BLaER1 (cell line): Measurements from ENCODE around the gene NBEA.

Experiments
- H3K27ac ChIP-seq: shearing (Covaris generic); formaldehyde crosslinking; 2 replicates; pipeline ENCODE4 v1.8.1; 2022
- H3K27me3 ChIP-seq: shearing (Covaris generic); formaldehyde crosslinking; 2 replicates; pipeline ENCODE4 v1.8.1; 2022
- H3K36me3 ChIP-seq: shearing (Covaris generic); formaldehyde crosslinking; 2 replicates; pipeline ENCODE4 v1.8.1; 2022
- H3K4me1 ChIP-seq: shearing (Covaris generic); formaldehyde crosslinking; 2 replicates; pipeline ENCODE4 v1.8.1; 2022
- H3K4me2 ChIP-seq: shearing (Covaris generic); formaldehyde crosslinking; 2 replicates; pipeline ENCODE4 v1.8.1; 2022
- H3K4me3 ChIP-seq: shearing (Covaris generic); formaldehyde crosslinking; 2 replicates; pipeline ENCODE4 v1.8.1; 2022
- H3K9ac ChIP-seq: shearing (Covaris generic); formaldehyde crosslinking; 2 replicates; pipeline ENCODE4 v1.8.1; 2022
- H3K9me3 ChIP-seq: shearing (Covaris generic); formaldehyde crosslinking; 2 replicates; pipeline ENCODE4 v1.8.1; 2022
- H4K20me1 ChIP-seq: shearing (Covaris generic); formaldehyde crosslinking; 2 replicates; pipeline ENCODE4 v1.8.1; 2022
- Cebpa-rat ChIP-seq: shearing (Covaris generic); IDR thresholded peaks from 2 replicates; pipeline ENCODE4 v1.8.1; 2022

Gene NBEA

DNA sequence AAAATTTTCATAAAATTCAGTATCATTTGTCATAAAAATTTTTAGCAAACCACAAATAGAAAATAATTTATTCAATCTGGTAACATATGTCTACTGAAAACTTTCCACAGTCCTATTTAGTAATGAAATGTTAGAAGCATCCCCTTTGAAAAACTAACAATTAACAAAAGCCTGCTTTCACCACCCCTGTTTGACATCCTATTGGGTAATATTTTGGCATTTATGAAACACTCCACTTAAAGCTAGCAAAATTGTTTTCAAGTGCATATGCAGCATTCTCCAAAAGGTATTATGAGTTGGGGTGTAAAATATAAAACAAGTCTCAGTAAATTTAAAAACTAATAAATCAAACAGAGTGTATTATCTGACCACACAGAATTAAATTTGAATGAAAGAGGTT lies 189.4 kb downstream of the NBEA start:
- no peak overlapping the region for H3K4me2 ChIP-seq
- H3K9me3 ChIP-seq: no peaks in the 10 kb centered on the region
- H3K9ac ChIP-seq: no peak overlapping the region
- TF ChIP-seq Cebpa-rat: no peak
- H4K20me1 ChIP-seq: no peaks in the 10 kb centered on the region
- H3K27ac ChIP-seq: no peak overlapping the region
- H3K27me3 ChIP-seq: no peaks in the 10 kb centered on the region
- H3K36me3 ChIP-seq: no peaks in the 10 kb centered on the region
- H3K4me3 ChIP-seq: no peak overlapping the region
- H3K4me1 ChIP-seq: no peaks in the 10 kb centered on the region

- no peak overlapping the region for H3K4me2 ChIP-seq
- H3K9me3 ChIP-seq: no peaks in the 10 kb centered on the region
- no peaks in the 10 kb centered on the region for H3K27me3 ChIP-seq
Observed at GRCh38 chr13:35136585-35136984, 194.5 kb downstream of the NBEA start.

GRCh38 chr13:35139591-35139990 lies 197.5 kb downstream of the NBEA start:
- no peak overlapping the region for H3K27ac ChIP-seq
- H3K4me3 ChIP-seq: no peak overlapping the region
- H3K4me2 ChIP-seq: no peak overlapping the region
- TF ChIP-seq Cebpa-rat: no peak
- H3K4me1 ChIP-seq: peaks cover 12% of the 10 kb centered on the region
- no peak overlapping the region for H3K9ac ChIP-seq
- H4K20me1 ChIP-seq: no peaks in the 10 kb centered on the region
- no peaks in the 10 kb centered on the region for H3K9me3 ChIP-seq
- H3K27me3 ChIP-seq: no peaks in the 10 kb centered on the region
- H3K36me3 ChIP-seq: no peaks in the 10 kb centered on the region

More at GRCh38 chr13:35136585-35136984, 194.5 kb downstream of the NBEA start:
- Histone ChIP-seq H3K4me3 (no peak overlapping the region), H4K20me1 (no peaks in the 10 kb centered on the region), H3K4me1 (no peaks in the 10 kb centered on the region), H3K27ac (no peak overlapping the region), H3K36me3 (no peaks in the 10 kb centered on the region), H3K9ac (no peak overlapping the region)
- no peak for TF ChIP-seq Cebpa-rat

- no peak for TF ChIP-seq Cebpa-rat
- no peak overlapping the region for H3K4me3 ChIP-seq
- H3K9ac ChIP-seq: no peak overlapping the region
- peaks cover 12% of the 10 kb centered on the region for H3K4me1 ChIP-seq
- H3K27ac ChIP-seq: no peak overlapping the region
- no peaks in the 10 kb centered on the region for H4K20me1 ChIP-seq
- H3K27me3 ChIP-seq: no peaks in the 10 kb centered on the region
- no peaks in the 10 kb centered on the region for H3K9me3 ChIP-seq
- no peak overlapping the region for H3K4me2 ChIP-seq
- H3K36me3 ChIP-seq: no peaks in the 10 kb centered on the region
Observed at GRCh38 chr13:35140321-35140720, 198.3 kb downstream of the NBEA start.

GRCh38 chr13:35140831-35141230 lies 198.8 kb downstream of the NBEA start:
- Histone ChIP-seq H3K27me3 (no peaks in the 10 kb centered on the region), H3K4me3 (no peak overlapping the region), H3K4me1 (peaks cover 12% of the 10 kb centered on the region), H3K4me2 (no peak overlapping the region), H3K27ac (no peak overlapping the region), H3K9ac (no peak overlapping the region), H4K20me1 (no peaks in the 10 kb centered on the region), H3K36me3 (no peaks in the 10 kb centered on the region), H3K9me3 (no peaks in the 10 kb centered on the region)
- TF ChIP-seq Cebpa-rat: no peak

DNA sequence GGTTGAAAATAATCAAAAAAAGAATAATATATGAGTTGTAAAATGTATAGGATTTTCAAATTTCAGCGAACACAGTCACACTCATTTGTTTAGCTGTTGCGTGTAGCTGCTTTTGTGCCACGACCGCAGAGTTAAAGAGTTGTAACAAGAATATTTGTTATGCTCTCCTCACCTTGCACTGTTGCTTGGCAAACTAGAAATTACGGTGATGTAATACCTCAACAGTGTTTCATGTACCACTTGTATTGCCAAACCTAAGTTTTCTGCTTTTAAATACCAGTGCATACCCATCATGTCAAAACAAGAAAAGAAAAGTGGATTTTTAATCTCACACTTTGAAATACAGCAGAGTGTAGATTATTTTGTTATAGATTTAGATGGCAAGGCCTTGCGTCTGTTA lies 201.1 kb downstream of the NBEA start:
- no peak overlapping the region for H3K27ac ChIP-seq
- no peaks in the 10 kb centered on the region for H4K20me1 ChIP-seq
- H3K36me3 ChIP-seq: no peaks in the 10 kb centered on the region
- H3K9me3 ChIP-seq: no peaks in the 10 kb centered on the region
- H3K4me3 ChIP-seq: no peak overlapping the region
- no peak overlapping the region for H3K9ac ChIP-seq
- peaks cover 12% of the 10 kb centered on the region for H3K4me1 ChIP-seq
- TF ChIP-seq Cebpa-rat: no peak
- no peaks in the 10 kb centered on the region for H3K27me3 ChIP-seq
- H3K4me2 ChIP-seq: no peak overlapping the region

- no peak for TF ChIP-seq Cebpa-rat
- Histone ChIP-seq H3K27ac (no peak overlapping the region), H3K9me3 (no peaks in the 10 kb centered on the region), H3K4me3 (no peak overlapping the region), H3K27me3 (no peaks in the 10 kb centered on the region), H4K20me1 (no peaks in the 10 kb centered on the region), H3K9ac (no peak overlapping the region), H3K36me3 (no peaks in the 10 kb centered on the region), H3K4me2 (peak overlapping the region; percentile 30), H3K4me1 (peaks cover 12% of the 10 kb centered on the region)
Observed at GRCh38 chr13:35144166-35144890, 202.3 kb downstream of the NBEA start.

DNA sequence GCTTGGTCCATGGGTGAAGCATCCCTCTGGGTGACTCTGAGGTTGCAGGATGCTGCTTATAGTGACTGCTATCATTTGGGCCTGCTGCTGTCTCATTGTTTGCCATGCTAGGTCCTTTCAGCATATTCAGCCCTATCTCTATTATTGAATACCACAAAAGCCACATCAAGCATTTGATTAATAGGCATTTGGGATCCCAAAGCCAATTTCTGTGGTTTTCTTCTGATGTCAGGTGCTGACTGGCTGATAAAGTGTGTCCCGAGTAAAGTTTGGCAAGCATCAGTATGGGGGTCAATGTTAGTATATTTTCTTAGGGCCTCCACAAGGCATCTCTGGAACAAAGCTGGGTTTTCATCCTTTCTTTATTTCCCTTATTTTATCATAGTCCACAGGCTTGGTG lies 204.6 kb downstream of the NBEA start:
- peaks cover 12% of the 10 kb centered on the region for H3K4me1 ChIP-seq
- H3K4me2 ChIP-seq: no peak overlapping the region
- H4K20me1 ChIP-seq: no peaks in the 10 kb centered on the region
- no peak overlapping the region for H3K9ac ChIP-seq
- H3K9me3 ChIP-seq: no peaks in the 10 kb centered on the region
- no peak for TF ChIP-seq Cebpa-rat
- H3K27me3 ChIP-seq: no peaks in the 10 kb centered on the region
- no peak overlapping the region for H3K4me3 ChIP-seq
- H3K36me3 ChIP-seq: no peaks in the 10 kb centered on the region
- no peak overlapping the region for H3K27ac ChIP-seq

DNA sequence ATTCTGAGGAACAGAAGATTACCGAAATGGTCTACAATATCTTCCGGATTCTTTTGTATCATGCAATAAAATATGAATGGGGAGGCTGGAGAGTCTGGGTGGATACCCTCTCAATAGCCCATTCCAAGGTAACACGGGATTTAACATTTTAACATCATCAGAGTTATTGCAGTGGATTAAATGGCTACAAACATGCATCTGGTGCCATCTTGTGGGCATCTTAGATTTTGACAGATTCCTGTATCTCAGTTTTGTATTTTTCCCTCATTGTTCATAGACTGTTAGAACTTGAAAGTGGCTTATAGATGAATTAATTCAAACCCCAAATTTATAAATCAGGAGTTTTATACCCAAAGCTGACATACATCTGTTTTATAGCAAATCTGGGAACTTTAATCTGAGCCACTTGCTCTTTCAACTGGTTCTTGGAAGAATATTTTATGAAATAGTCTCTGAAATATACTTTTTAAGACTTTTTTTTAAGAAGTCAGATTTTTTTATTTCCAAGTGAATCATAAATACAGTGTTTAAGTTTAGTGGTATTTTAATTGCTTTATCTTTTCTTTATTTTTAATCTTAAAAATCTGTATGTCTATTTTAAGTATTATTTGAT lies 215.2 kb downstream of the NBEA start:
- no peak overlapping the region for H3K9ac ChIP-seq
- H3K9me3 ChIP-seq: no peaks in the 10 kb centered on the region
- H3K27ac ChIP-seq: no peak overlapping the region
- H4K20me1 ChIP-seq: no peaks in the 10 kb centered on the region
- H3K4me3 ChIP-seq: no peak overlapping the region
- peaks cover 1% of the 10 kb centered on the region for H3K4me1 ChIP-seq
- H3K36me3 ChIP-seq: no peaks in the 10 kb centered on the region
- no peak for TF ChIP-seq Cebpa-rat
- H3K27me3 ChIP-seq: no peaks in the 10 kb centered on the region
- no peak overlapping the region for H3K4me2 ChIP-seq

- H3K9ac ChIP-seq: no peak overlapping the region
- H3K4me1 ChIP-seq: peaks cover 6% of the 10 kb centered on the region
- H3K27me3 ChIP-seq: no peaks in the 10 kb centered on the region
- H3K9me3 ChIP-seq: no peaks in the 10 kb centered on the region
- H3K36me3 ChIP-seq: no peaks in the 10 kb centered on the region
- H3K27ac ChIP-seq: no peak overlapping the region
- no peak overlapping the region for H3K4me3 ChIP-seq
- TF ChIP-seq Cebpa-rat: no peak
- no peak overlapping the region for H3K4me2 ChIP-seq
- no peaks in the 10 kb centered on the region for H4K20me1 ChIP-seq
Observed at GRCh38 chr13:35159041-35159440, 217.0 kb downstream of the NBEA start.
